ENCODE results near the gene OR51M1. TPM values are rescaled to one million over a fixed set of nuclear protein-coding genes. Genes with fewer than 3 reads are reported as not detected.

The OR51M1 gene
- total RNA-seq, 1 donor from 2014 or later: not detected

- peaks cover 4% of the 10 kb centered on the region for H3K27me3 Mint-ChIP-seq (ENCODE audit: low read depth)
- no peak overlapping the region for H3K27ac Mint-ChIP-seq (ENCODE audit: unreplicated experiment)
- no peak overlapping the region for H3K4me3 Mint-ChIP-seq
- H3K9me3 Mint-ChIP-seq: peaks cover 2% of the 10 kb centered on the region
- no peak for DNase-seq (ENCODE audit: low read depth, low spot score)
- no peaks in the 10 kb centered on the region for H3K4me1 Mint-ChIP-seq
- TF ChIP-seq CTCF (conservative IDR thresholded peaks at IDR 0.05): no peak
- no peaks in the 10 kb centered on the region for H3K36me3 Mint-ChIP-seq (ENCODE audit: low read depth)
These were observed 15.0 kb upstream of the OR51M1 start for GRCh38 chr11:5368502-5369043.

- peaks cover 2% of the 10 kb centered on the region for H3K9me3 Mint-ChIP-seq
- H3K27ac Mint-ChIP-seq (ENCODE audit: unreplicated experiment): no peak overlapping the region
- no peaks in the 10 kb centered on the region for H3K4me1 Mint-ChIP-seq
- no peak overlapping the region for H3K4me3 Mint-ChIP-seq
- TF ChIP-seq CTCF (conservative IDR thresholded peaks at IDR 0.05): peak; percentile 45
- H3K27me3 Mint-ChIP-seq (ENCODE audit: low read depth): no peaks in the 10 kb centered on the region
- H3K36me3 Mint-ChIP-seq (ENCODE audit: low read depth): no peaks in the 10 kb centered on the region
- no peak for DNase-seq (ENCODE audit: low read depth, low spot score)
These were observed 13.8 kb upstream of the OR51M1 start for GRCh38 chr11:5369789-5370188.

- DNase-seq (ENCODE audit: low read depth, low spot score): peak; percentile 56
- Mint-ChIP-seq H3K27ac (ENCODE audit: unreplicated experiment) (no peak overlapping the region), H3K27me3 (ENCODE audit: low read depth) (peaks cover 5% of the 10 kb centered on the region), H3K9me3 (no peaks in the 10 kb centered on the region), H3K4me3 (no peak overlapping the region), H3K36me3 (ENCODE audit: low read depth) (no peaks in the 10 kb centered on the region), H3K4me1 (no peaks in the 10 kb centered on the region)
- TF ChIP-seq CTCF (conservative IDR thresholded peaks at IDR 0.05): peak; percentile 85
These were observed 2.8 kb upstream of the OR51M1 start for GRCh38 chr11:5380740-5381342.

DNA sequence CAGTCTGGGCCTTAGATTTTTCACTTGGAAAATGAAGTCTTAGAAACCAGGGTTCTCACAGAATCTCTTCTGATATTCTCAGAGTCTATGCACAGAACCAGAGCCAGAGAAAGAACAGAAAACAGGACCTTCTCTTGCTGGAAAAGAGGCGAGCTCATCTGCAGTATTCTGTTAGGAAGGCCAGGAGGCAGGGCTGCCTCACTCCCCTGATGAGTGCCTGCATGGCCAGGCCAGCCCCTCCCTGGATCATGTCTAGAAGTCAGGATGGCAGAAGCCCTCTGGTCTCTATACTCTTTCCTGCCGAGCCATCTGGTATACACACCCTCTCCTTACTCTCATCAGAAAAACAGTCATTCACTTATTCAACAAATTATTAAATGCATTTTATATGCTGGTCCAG is 723 bp downstream of the OR51M1 start:
- Mint-ChIP-seq H3K9me3 (no peaks in the 10 kb centered on the region), H3K36me3 (ENCODE audit: low read depth) (no peaks in the 10 kb centered on the region), H3K27ac (ENCODE audit: unreplicated experiment) (no peak overlapping the region), H3K4me1 (no peaks in the 10 kb centered on the region), H3K4me3 (no peak overlapping the region), H3K27me3 (ENCODE audit: low read depth) (peaks cover 5% of the 10 kb centered on the region)
- TF ChIP-seq CTCF (conservative IDR thresholded peaks at IDR 0.05): no peak
- no peak for DNase-seq (ENCODE audit: low read depth, low spot score)

DNA sequence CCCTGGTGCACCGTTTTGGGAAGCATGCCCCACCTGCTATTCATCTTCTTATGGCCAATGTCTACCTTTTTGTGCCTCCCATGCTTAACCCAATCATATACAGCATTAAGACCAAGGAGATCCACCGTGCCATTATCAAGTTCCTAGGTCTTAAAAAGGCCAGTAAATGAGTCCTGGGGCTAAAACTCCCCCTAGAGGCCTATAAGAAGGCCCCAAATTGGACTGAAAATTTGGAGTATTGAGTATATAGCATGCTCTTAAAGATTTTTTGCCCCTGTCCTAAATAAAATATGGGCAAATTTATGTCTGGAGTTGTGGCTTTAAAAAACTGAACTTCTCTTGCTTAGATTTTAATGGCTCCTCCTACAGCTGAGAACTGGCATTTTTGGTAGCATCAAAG is 6.6 kb downstream of the OR51M1 start:
- Mint-ChIP-seq H3K9me3 (no peaks in the 10 kb centered on the region), H3K4me3 (no peak overlapping the region), H3K36me3 (ENCODE audit: low read depth) (no peaks in the 10 kb centered on the region), H3K27me3 (ENCODE audit: low read depth) (peaks cover 4% of the 10 kb centered on the region), H3K27ac (ENCODE audit: unreplicated experiment) (no peak overlapping the region), H3K4me1 (no peaks in the 10 kb centered on the region)
- no peak for DNase-seq (ENCODE audit: low read depth, low spot score)
- TF ChIP-seq CTCF (conservative IDR thresholded peaks at IDR 0.05): no peak

All from neural crest cell (in vitro differentiated cells).